WI38 (cell line): ENCODE measurements around the gene NBAS.

Experiments used
- H3K4me3 ChIP-seq: 2 replicates; pipeline ENCODE4 v1.5.1; 2011; ENCODE audit warnings: low read depth, mild to moderate bottlenecking, control low read depth, low read length
- TF ChIP-seq, protein P1 (sequence below): IDR thresholded peaks from 2 replicates; pipeline ENCODE4 v1.5.1; 2012; ENCODE audit warnings: low read depth, mild to moderate bottlenecking, control low read depth, low read length

The NBAS gene

DNA sequence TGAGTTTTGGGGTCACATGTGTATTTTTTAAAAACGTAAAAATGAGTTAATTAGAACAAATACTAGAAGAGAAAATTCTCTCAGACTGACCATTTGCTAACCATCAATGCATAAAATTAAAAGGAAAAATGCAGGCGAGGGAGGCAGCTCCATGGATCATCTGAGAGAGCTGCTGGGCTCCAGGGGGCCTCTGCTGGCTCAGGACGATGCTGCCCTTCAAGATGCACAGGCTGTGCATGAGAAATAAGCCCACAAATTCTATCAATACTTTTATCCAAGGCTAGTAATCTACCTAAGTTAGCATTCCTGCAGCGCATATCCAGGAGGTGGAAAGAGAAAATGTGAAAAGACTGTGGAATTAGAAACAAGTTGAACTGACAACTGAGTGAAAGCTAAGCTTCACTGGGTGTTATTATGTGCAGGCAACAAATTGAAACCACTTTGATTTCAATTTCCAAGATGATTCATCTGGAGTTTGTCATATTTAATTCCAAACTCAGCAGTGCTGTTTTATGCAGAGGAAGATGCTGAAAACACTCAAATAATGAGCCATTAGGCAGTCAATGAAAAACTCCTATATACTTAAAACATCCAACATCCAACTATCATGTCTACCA lies 261.1 kb downstream of the NBAS start:
- H3K4me3 ChIP-seq = no peak overlapping the region
- TF ChIP-seq, protein P1, sequence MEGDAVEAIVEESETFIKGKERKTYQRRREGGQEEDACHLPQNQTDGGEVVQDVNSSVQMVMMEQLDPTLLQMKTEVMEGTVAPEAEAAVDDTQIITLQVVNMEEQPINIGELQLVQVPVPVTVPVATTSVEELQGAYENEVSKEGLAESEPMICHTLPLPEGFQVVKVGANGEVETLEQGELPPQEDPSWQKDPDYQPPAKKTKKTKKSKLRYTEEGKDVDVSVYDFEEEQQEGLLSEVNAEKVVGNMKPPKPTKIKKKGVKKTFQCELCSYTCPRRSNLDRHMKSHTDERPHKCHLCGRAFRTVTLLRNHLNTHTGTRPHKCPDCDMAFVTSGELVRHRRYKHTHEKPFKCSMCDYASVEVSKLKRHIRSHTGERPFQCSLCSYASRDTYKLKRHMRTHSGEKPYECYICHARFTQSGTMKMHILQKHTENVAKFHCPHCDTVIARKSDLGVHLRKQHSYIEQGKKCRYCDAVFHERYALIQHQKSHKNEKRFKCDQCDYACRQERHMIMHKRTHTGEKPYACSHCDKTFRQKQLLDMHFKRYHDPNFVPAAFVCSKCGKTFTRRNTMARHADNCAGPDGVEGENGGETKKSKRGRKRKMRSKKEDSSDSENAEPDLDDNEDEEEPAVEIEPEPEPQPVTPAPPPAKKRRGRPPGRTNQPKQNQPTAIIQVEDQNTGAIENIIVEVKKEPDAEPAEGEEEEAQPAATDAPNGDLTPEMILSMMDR = no peak

DNA sequence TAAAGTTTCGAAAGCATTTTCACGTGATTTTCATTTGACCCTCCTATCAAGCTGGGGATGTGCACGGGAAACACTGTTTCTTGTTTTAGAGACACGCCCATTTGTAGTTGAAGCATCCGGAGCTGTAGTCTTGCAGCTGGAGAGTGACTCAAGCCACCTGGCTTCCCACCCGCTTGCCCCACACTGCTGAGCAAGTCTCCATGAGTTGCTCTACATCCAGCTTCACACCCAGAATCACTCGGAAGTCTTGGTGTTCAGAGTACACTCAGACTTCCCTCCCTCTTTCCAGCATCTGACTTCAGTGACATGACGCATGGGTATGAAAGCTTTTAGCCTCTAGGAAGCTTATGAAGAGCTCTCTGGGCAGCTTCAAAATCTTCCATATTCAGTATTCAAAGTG lies 262.4 kb downstream of the NBAS start:
- TF ChIP-seq, protein P1 = no peak
- H3K4me3 ChIP-seq = no peak overlapping the region

DNA sequence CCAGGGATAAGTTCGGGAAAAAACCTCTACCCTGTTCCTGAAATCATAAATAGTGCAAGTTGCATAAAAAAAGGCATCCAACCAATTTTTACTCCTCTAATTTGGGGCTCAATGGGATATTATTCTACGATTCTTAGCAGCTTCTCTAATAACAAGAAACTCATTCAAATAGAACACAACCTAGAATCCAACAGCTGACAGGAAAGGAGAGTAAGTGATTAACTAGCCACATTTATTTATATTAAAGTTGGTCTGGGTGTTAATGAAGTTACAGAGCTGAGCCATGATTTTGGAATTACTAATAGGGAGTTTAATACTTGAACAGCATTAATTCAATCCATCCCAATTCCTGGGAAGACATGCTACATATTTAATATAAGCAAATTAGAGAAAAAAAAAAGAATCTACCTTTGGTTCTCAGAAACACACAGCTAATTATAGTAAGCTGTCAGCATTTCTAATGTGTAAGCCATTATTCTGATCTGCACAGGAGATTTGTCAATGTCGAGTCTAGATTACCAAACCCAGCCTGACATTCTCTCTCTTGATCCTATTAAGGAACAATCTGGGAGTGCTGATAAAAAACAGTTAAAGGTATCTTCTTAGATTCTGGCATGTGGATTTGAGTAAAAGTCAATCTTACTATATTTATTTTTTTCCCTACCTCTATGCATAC lies 267.7 kb downstream of the NBAS start:
- TF ChIP-seq, protein P1 = no peak
- no peak overlapping the region for H3K4me3 ChIP-seq

DNA sequence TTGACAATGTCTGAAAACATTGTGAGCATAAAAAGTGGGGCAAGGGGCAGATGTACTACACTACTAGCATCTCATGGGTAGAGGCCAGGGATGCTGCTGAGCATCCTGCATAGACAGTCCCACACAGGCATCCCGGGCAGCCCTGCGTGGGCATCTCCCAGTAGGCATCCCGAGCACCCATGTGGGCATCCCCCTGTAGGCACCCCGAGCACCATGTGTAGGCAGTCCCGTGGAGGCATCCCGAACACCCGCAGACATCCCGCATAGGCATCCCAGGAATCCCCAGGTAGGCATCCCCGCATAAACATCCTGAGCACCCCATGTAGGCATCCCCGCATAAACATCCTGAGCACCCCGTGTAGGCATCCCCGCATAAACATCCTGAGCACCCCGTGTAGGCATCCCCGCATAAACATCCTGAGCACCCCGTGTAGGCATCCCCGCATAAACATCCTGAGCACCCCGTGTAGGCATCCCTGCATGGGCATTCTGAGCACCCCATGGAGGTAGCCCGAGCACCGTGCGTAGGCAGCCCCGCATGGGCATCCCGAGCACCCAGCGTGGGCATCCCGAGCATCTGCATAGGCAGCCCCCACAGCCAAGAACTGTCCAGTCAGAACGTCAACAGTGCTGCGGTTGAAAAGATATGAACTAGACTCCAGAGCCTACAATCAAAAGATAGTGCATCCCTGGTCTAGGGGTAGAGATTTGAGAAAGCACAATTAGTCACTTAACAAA lies 273.5 kb downstream of the NBAS start:
- TF ChIP-seq, protein P1 = no peak
- H3K4me3 ChIP-seq = no peak overlapping the region

DNA sequence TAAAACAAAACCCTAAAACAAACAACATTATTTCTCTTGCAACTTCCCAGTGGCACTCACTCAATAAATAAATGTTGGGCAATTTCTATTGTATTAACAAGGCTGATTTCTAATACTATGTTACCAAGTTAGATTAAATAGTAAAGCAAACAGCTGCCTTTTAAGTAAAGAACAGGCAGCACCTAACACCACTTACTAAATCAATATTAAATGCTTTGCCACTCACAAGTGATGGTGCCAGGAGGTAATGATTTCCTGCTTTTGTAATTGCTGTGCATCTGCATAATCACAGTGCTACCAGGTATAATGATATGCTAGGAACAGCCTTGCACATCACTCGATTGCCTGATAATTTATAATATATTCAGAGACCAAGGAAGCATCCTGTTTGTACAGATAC lies 276.5 kb downstream of the NBAS start:
- TF ChIP-seq, protein P1 = no peak

DNA sequence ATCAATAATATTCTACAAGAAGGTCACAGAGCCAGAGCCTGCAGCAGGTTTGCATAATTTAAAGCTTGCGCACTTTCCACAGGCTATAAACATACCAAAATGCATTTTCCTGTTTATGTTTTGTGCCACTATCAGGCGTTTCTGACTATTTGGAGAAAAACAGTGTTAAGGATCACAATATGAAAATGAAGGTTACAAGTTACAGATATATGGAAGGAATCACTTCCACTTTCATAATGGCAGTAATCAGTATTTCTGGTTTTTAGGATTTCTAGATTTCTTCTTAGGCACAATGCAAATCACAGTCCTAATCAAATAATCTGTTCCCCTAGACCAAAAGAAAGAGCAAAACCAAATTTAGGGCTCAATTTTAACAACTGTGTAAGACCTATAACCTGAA lies 279.5 kb downstream of the NBAS start:
- TF ChIP-seq, protein P1 = no peak
- no peak overlapping the region for H3K4me3 ChIP-seq

More for the DNA sequence above, 276.5 kb downstream of the NBAS start:
- no peak overlapping the region for H3K4me3 ChIP-seq
